ENCODE measurements around the gene RASA4.
"Not testable (repeated sequence)": the region's sequence is repeated elsewhere in the genome, so short reads cannot be mapped to it uniquely, and the experiment has no call there.

GRCh38 chr7:102610441-102610840 is 6.1 kb downstream of the RASA4 start:
- not testable (repeated sequence) for TF ChIP-seq CTCF (IDR thresholded peaks at IDR 0.05); POLR2AphosphoS5 (IDR thresholded peaks at IDR 0.05; ENCODE audit: low read depth, low read length)
